BLaER1 treated with 17β-estradiol and CSF1 and Interleukin-3, amounts not matched to agents 10 nM and 100 nM (cell line): ENCODE results near the gene OR8H2.

Experiments used
- H3K27ac ChIP-seq, 11 experiments: shearing (Covaris generic); formaldehyde crosslinking; 2 replicates each; pipeline ENCODE4 v1.8.1; 2022
- H3K27me3 ChIP-seq, 11 experiments: shearing (Covaris generic); formaldehyde crosslinking; 2 replicates each; pipeline ENCODE4 v1.8.1; 2022
- H3K36me3 ChIP-seq, 11 experiments: shearing (Covaris generic); formaldehyde crosslinking; 2 replicates each; pipeline ENCODE4 v1.8.1; 2022
- H3K4me1 ChIP-seq, 10 experiments: shearing (Covaris generic); formaldehyde crosslinking; 2 replicates each; pipeline ENCODE4 v1.8.1; 2022
- H3K4me2 ChIP-seq, 11 experiments: shearing (Covaris generic); formaldehyde crosslinking; 2 replicates each; pipeline ENCODE4 v1.8.1; 2022
- H3K4me3 ChIP-seq, 10 experiments: shearing (Covaris generic); formaldehyde crosslinking; 2 replicates each; pipeline ENCODE4 v1.8.1; 2022
- H3K9ac ChIP-seq, 11 experiments: shearing (Covaris generic); formaldehyde crosslinking; 2 replicates each; pipeline ENCODE4 v1.8.1; 2022
- H3K9me3 ChIP-seq, 11 experiments: shearing (Covaris generic); formaldehyde crosslinking; replicated peaks in 1 of 11; 2 replicates each; pipeline ENCODE4 v1.8.1; 2022
- H4K20me1 ChIP-seq, 11 experiments: shearing (Covaris generic); formaldehyde crosslinking; 2 replicates each; pipeline ENCODE4 v1.8.1; 2022
- Cebpa-rat ChIP-seq, 11 experiments: shearing (Covaris generic); IDR thresholded peaks; 2 replicates each; pipeline ENCODE4 v1.8.1; 2022

OR8H2 gene

DNA sequence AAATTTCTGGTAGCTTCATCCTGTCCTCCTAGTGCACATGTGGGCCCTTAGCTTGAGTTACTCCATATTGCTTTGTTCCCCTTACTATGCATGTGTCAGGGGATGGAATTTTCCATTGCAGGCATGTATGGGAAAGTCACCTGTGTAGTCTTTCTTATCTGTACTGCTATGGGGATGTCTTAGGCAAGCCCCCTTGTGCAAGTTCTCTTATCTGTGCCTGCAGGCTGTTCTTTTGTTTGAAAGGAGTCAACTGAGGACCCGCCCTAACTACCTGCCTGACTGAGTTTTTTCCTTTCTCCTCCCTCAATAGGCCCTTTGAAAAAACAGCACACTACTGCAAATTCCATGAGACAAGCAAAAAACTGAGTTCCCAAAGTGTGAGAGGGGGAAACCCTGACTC is 47.9 kb downstream of the OR8H2 start:
- no peak for TF ChIP-seq Cebpa-rat (IDR thresholded peaks at IDR 0.05)

DNA sequence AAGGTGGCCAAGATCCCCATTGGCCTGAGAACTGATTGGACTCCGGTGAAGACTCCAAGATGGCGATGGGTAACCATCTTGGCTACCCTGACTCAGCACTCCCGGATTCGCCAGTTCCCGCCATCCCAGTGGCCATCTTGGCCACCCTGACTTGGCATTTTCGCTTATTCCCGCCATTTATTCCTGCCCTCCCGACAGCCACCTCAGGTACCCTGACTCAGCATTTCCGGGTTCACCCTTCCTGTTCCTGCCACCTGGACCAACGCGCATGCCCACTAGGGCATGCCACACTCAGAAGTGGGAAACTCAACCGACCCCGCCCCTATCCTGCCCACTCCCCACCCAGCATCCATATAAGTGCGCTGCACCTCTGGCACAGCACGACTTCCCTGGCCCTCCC is 48.8 kb downstream of the OR8H2 start:
- Histone ChIP-seq H3K36me3 (no peaks in the 10 kb centered on the region), H3K27me3 (no peaks in the 10 kb centered on the region), H3K4me1 (no peaks in the 10 kb centered on the region), H3K9ac (no peak overlapping the region), H3K27ac (no peak overlapping the region), H3K4me2 (no peak overlapping the region), H3K4me3 (no peak overlapping the region), H3K9me3 (peaks cover 0 to 15% (median 9%) of the 10 kb centered on the region in 11 experiments; a peak in 13 of 22 replicates), H4K20me1 (no peaks in the 10 kb centered on the region)
- no peak for TF ChIP-seq Cebpa-rat (IDR thresholded peaks at IDR 0.05)

More for the DNA sequence above, 47.9 kb downstream of the OR8H2 start:
- Histone ChIP-seq H3K9me3 (peaks cover 0 to 15% (median 9%) of the 10 kb centered on the region in 11 experiments; a peak in 13 of 22 replicates), H3K9ac (no peak overlapping the region), H3K27ac (no peak overlapping the region), H3K27me3 (no peaks in the 10 kb centered on the region), H3K4me2 (no peak overlapping the region), H3K4me1 (no peaks in the 10 kb centered on the region), H4K20me1 (no peaks in the 10 kb centered on the region), H3K36me3 (no peaks in the 10 kb centered on the region), H3K4me3 (no peak overlapping the region)
